ENCODE measurements around the gene SND1. TPM values are rescaled to one million over a fixed set of nuclear protein-coding genes. Genes with fewer than 3 reads are reported as not detected.

SND1 gene
- total RNA-seq, 6 experiments from 2014 or later: 77.5 to 150 (median 126) TPM

GRCh38 chr7:127760436-127761031, 108.5 kb downstream of the SND1 start:
- no peaks in the 10 kb centered on the region for H3K36me3 ChIP-seq
- H3K4me1 ChIP-seq: peaks cover 0 to 25% (median 8%) of the 10 kb centered on the region in 4 donors
- no peak for DNase-seq
- no peak for TF ChIP-seq POLR2A (IDR thresholded peaks at IDR 0.05)
- TF ChIP-seq, protein P1, sequence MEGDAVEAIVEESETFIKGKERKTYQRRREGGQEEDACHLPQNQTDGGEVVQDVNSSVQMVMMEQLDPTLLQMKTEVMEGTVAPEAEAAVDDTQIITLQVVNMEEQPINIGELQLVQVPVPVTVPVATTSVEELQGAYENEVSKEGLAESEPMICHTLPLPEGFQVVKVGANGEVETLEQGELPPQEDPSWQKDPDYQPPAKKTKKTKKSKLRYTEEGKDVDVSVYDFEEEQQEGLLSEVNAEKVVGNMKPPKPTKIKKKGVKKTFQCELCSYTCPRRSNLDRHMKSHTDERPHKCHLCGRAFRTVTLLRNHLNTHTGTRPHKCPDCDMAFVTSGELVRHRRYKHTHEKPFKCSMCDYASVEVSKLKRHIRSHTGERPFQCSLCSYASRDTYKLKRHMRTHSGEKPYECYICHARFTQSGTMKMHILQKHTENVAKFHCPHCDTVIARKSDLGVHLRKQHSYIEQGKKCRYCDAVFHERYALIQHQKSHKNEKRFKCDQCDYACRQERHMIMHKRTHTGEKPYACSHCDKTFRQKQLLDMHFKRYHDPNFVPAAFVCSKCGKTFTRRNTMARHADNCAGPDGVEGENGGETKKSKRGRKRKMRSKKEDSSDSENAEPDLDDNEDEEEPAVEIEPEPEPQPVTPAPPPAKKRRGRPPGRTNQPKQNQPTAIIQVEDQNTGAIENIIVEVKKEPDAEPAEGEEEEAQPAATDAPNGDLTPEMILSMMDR (IDR thresholded peaks at IDR 0.05): no peak
- peak; percentile 32 to 60 (median 43) for ATAC-seq
- intact Hi-C loops (cut with DNase I): no loop called here
- no peaks in the 10 kb centered on the region for H3K9me3 ChIP-seq
- H3K27ac ChIP-seq: peak overlapping the region; percentile 6 to 87 (median 33)
- H3K4me3 ChIP-seq: peak overlapping the region in 2 of 3 donors; percentile 12 to 34
- 75% methylated on average over 4 of the region's 4 CpGs for WGBS (ENCODE audit: insufficient coverage, low coverage, low lambda C conversion rate, missing lambda C conversion rate)
- H3K27me3 ChIP-seq: no peaks in the 10 kb centered on the region

DNA sequence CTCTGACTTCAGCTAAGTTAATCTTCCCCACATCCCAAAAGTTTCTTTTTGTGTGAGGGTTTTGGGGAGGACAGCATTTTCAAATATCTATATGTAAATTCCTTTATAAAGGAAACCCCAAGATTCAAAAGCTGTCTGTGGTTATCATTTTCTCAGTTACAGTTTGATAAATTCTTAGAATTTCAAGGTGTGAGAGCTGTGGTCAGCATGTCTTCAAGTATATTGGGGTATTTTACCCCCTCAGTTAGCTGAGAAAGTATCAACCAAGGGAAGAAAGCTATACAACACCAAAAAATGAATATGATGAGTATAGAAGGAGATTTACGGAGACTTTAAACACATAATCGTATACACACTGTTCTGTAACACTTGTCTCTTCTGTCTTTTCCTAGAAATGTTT, 109.2 kb downstream of the SND1 start:
- TF ChIP-seq POLR2A (IDR thresholded peaks at IDR 0.05): no peak
- TF ChIP-seq, protein P1 (IDR thresholded peaks at IDR 0.05): no peak
- no peak for ATAC-seq
- Histone ChIP-seq H3K9me3 (no peaks in the 10 kb centered on the region), H3K36me3 (no peaks in the 10 kb centered on the region), H3K4me3 (no peak overlapping the region), H3K27me3 (no peaks in the 10 kb centered on the region), H3K4me1 (peaks cover 0 to 25% (median 8%) of the 10 kb centered on the region in 4 donors), H3K27ac (peak overlapping the region in 2 of 3 donors; percentile 33 to 87)
- no peak for DNase-seq
- WGBS (ENCODE audit: insufficient coverage, low coverage, low lambda C conversion rate, missing lambda C conversion rate): 87% methylated on average over 2 of the region's 2 CpGs
- intact Hi-C loops (cut with DNase I): no loop called here

GRCh38 chr7:127764681-127765080, 112.7 kb downstream of the SND1 start:
- WGBS (ENCODE audit: insufficient coverage, low coverage, low lambda C conversion rate, missing lambda C conversion rate): 90% methylated on average over 6 of the region's 6 CpGs
- Histone ChIP-seq H3K27ac (no peak overlapping the region), H3K4me1 (peaks cover 0 to 12% (median 4%) of the 10 kb centered on the region in 4 donors), H3K9me3 (no peaks in the 10 kb centered on the region), H3K27me3 (no peaks in the 10 kb centered on the region), H3K4me3 (no peak overlapping the region), H3K36me3 (no peaks in the 10 kb centered on the region)
- TF ChIP-seq POLR2A (IDR thresholded peaks at IDR 0.05): no peak
- TF ChIP-seq, protein P1 (IDR thresholded peaks at IDR 0.05): no peak
- intact Hi-C loops (cut with DNase I): no loop called here
- ATAC-seq (no peak), DNase-seq (no peak)

- no peak for DNase-seq
- TF ChIP-seq, protein P1 (IDR thresholded peaks at IDR 0.05): no peak
- TF ChIP-seq POLR2A (IDR thresholded peaks at IDR 0.05): no peak
- 100% methylated on average over 3 of the region's 3 CpGs for WGBS (ENCODE audit: insufficient coverage, low coverage, low lambda C conversion rate, missing lambda C conversion rate)
- intact Hi-C loops (cut with DNase I): no loop called here
- Histone ChIP-seq H3K4me3 (no peak overlapping the region), H3K4me1 (peaks cover 0 to 12% (median 4%) of the 10 kb centered on the region in 4 donors), H3K9me3 (no peaks in the 10 kb centered on the region), H3K27me3 (no peaks in the 10 kb centered on the region), H3K36me3 (no peaks in the 10 kb centered on the region), H3K27ac (no peak overlapping the region)
- no peak for ATAC-seq
Measured at GRCh38 chr7:127765150-127765549, 113.2 kb downstream of the SND1 start.

Measured in right lobe of liver (tissue), 6 donors.